GM23248 (cell line): ENCODE data around the gene DNPEP.

Experiments used
- EZH2 ChIP-seq: fragments of 200-600 bp; sonication (generic); IDR thresholded peaks from 2 replicates; pipeline ENCODE4 v1.6.1; 2018; ENCODE audit warnings: antibody characterized with exemption, mild to moderate bottlenecking; ENCODE audit not compliant: insufficient read depth, poor library complexity, severe bottlenecking
- EZH2phosphoT487 ChIP-seq: fragments of 200-600 bp; sonication (generic); IDR thresholded peaks from 2 replicates; pipeline ENCODE4 v1.6.1; 2018; ENCODE audit warnings: antibody characterized with exemption, moderate library complexity, mild to moderate bottlenecking, low read depth; ENCODE audit not compliant: insufficient read depth

DNA sequence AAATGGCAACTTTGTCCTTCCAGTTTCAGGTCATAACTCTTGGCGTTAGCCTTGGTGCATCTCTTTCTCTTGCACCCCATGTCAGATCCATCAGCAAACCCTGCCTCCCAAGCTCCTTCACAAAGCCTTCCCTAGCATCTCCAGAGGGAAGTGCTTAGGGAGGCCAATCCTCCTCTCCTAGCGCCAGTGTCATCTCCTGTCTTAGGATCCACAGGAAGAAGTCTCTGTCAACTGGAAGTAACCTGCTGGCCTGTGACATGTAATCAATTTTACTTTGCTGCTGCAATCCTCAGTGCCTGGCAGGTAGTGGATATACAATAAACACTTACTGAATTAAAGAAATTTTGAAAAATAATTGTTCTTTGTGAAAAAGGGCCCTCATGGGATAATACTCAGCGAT lies 7.9 kb upstream of the DNPEP start:
- TF ChIP-seq EZH2: no peak
- no peak for TF ChIP-seq EZH2phosphoT487
